K562 (cell line): ENCODE measurements around the gene SIM2. TPM values are rescaled to one million over a fixed set of nuclear protein-coding genes. Genes with fewer than 3 reads are reported as not detected.

Source experiments
- ATAC-seq: fragments of 200-7000 bp; cut with Tn5 transposase; 3 replicates; pipeline ENCODE4 v1.9.1; 2020; ENCODE audit warnings: moderate library complexity
- BruUV-seq: library from RNA; stranded (reverse); fragments of 400-500 nt; replicated peaks from 2 replicates; lab custom pipeline; 2021; lab: Mats Ljungman, UMichigan
- CTCF ChIA-PET: fragments of 300-600 bp; formaldehyde crosslinking; extraction: SDS; loops from one replicate; lab custom pipeline; 2021; ENCODE audit warnings: low intra/inter-chr PET ratio; lab: Yijun Ruan, JAX
- POLR2A ChIA-PET: fragments of 300-600, 350-650 bp; sonication (Branson Sonifier 250); formaldehyde crosslinking; extraction: SDS; loops from one replicate; lab custom pipeline; 2021; ENCODE audit warnings: antibody characterized with exemption, inconsistent platforms; lab: Yijun Ruan, JAX
- DNase-seq, 4 experiments: peaks; one replicate each; pipeline versions ENCODE4 v3.0.0 to v3.0.0-alpha.2; 2011 to 2018; ENCODE audit warnings: low spot score in 3 of 4, mixed read lengths in 3 of 4; ENCODE audit errors: extremely low read depth in 1 of 4
- FAIRE-seq: peaks from 2 replicates; lab custom pipeline; 2011; peaks lifted over from hg19 to GRCh38; lab: Jason Lieb, UNC
- H2AFZ ChIP-seq: 2 replicates; pipeline ENCODE4 v1.6.0; 2011; ENCODE audit warnings: low read depth, low read length, control low read depth, inconsistent platforms
- H3K27ac ChIP-seq: fragments of 200-600 bp; 3 replicates; pipeline ENCODE4 v1.8.0; 2011; ENCODE audit warnings: low read depth, mild to moderate bottlenecking, control low read depth, inconsistent platforms, low read length, moderate library complexity, mixed read lengths; ENCODE audit errors: extremely low read depth
- H3K27me3 ChIP-seq, 2 experiments: fragments of 300-600 bp in 1 of 2; 2 replicates in 1 of 2; 3 replicates in 1 of 2; pipeline versions ENCODE4 v1.6.0 to v1.8.0; 2011; ENCODE audit warnings: inconsistent platforms in 2 of 2, low read length in 2 of 2, mild to moderate bottlenecking in 1 of 2, mixed read lengths in 1 of 2, moderate library complexity in 1 of 2; ENCODE audit not compliant: control insufficient read depth in 2 of 2, insufficient read depth in 2 of 2
- H3K36me3 ChIP-seq: fragments of 300-600 bp; 3 replicates; pipeline ENCODE4 v1.8.0; 2011; ENCODE audit warnings: mild to moderate bottlenecking, low read length, inconsistent platforms; ENCODE audit not compliant: control insufficient read depth, insufficient read depth
- H3K4me1 ChIP-seq, 2 experiments: fragments of 200-600 bp in 1 of 2; replicated peaks in 1 of 2; 2 replicates in 1 of 2; 3 replicates in 1 of 2; pipeline versions ENCODE4 v1.5.1 to v1.8.0; 2011; ENCODE audit warnings: inconsistent platforms in 2 of 2, low read length in 2 of 2, mild to moderate bottlenecking in 1 of 2, mixed read lengths in 1 of 2, moderate library complexity in 1 of 2; ENCODE audit not compliant: control insufficient read depth in 2 of 2, insufficient read depth in 2 of 2
- H3K4me2 ChIP-seq: 2 replicates; pipeline ENCODE4 v1.6.1; 2011; ENCODE audit warnings: low read length, control low read depth, inconsistent platforms, mixed read lengths; ENCODE audit not compliant: insufficient read depth
- H3K4me3 ChIP-seq: fragments of 200-600 bp; sonication (generic), shearing (Covaris generic); 2 replicates; pipeline ENCODE4 v1.5.1; 2016; ENCODE audit warnings: control low read depth, inconsistent platforms
- H3K79me2 ChIP-seq: fragments of 200-600 bp; 3 replicates; pipeline ENCODE4 v1.8.0; 2011; ENCODE audit warnings: low read length, inconsistent platforms; ENCODE audit not compliant: control insufficient read depth, insufficient read depth
- H3K9ac ChIP-seq, 2 experiments: 2 replicates each; pipeline versions ENCODE4 v1.6.0 to v1.6.1; 2011; ENCODE audit warnings: low read depth in 2 of 2, low read length in 2 of 2, control low read depth in 1 of 2, inconsistent platforms in 1 of 2, mild to moderate bottlenecking in 1 of 2, mixed read lengths in 1 of 2; ENCODE audit not compliant: insufficient read depth in 1 of 2
- H3K9me1 ChIP-seq: one replicate; pipeline ENCODE4 v1.6.0; 2011; ENCODE audit warnings: inconsistent platforms, mild to moderate bottlenecking, low read length, moderate library complexity; ENCODE audit not compliant: control insufficient read depth, insufficient read depth
- H3K9me3 ChIP-seq: replicated peaks from 2 replicates; pipeline ENCODE4 v1.5.1; 2011; ENCODE audit warnings: low read depth, low read length, inconsistent platforms; ENCODE audit not compliant: control insufficient read depth, insufficient read depth
- H4K20me1 ChIP-seq: replicated peaks from 2 replicates; pipeline ENCODE4 v1.6.1; 2011; ENCODE audit warnings: low read length, inconsistent platforms, mixed read lengths; ENCODE audit not compliant: control insufficient read depth, insufficient read depth
- BACH1 ChIP-seq: fragments of 200-800 bp; sonication (Bioruptor generic); IDR thresholded peaks from 2 replicates; pipeline ENCODE4 v1.6.1; 2016; ENCODE audit warnings: missing genetic modification characterization, missing compliant biosample characterization
- FOXA3 ChIP-seq, 2 experiments: fragments of 450-650 bp in 1 of 2; sonication (generic) in 1 of 2; formaldehyde crosslinking; IDR thresholded peaks in 1 of 2; conservative IDR thresholded peaks in 1 of 2; 2 replicates each; pipeline versions ENCODE4 v1.4.0 to v1.8.0; 2020 to 2022; ENCODE audit warnings: mild to moderate bottlenecking in 2 of 2, missing genetic modification reagents in 1 of 2
- IRF2 ChIP-seq: sonication (generic); formaldehyde crosslinking; IDR thresholded peaks from 2 replicates; pipeline ENCODE4 v1.8.1; 2022; ENCODE audit warnings: mild to moderate bottlenecking, missing genetic modification reagents
- NFYB ChIP-seq: IDR thresholded peaks from 2 replicates; pipeline ENCODE4 v1.6.1; 2011; ENCODE audit warnings: mild to moderate bottlenecking, moderate library complexity; ENCODE audit not compliant: insufficient read length; ENCODE audit errors: extremely low read depth
- PRPF4 ChIP-seq: fragments of 200-400 bp; formaldehyde crosslinking; IDR thresholded peaks from one replicate; pipeline ENCODE4 v1.6.1; 2017; ENCODE audit warnings: low read length, low read depth, mild to moderate bottlenecking; ENCODE audit not compliant: insufficient read depth, poor library complexity, severe bottlenecking
- RAD21 ChIP-seq, 2 experiments: fragments of 250-450 bp in 1 of 2; fragments of 450-650 bp in 1 of 2; sonication (Bioruptor Pico) in 1 of 2; formaldehyde crosslinking in 1 of 2; IDR thresholded peaks in 1 of 2; conservative IDR thresholded peaks in 1 of 2; 2 replicates each; pipeline versions ENCODE4 v1.4.0 to v1.8.0; 2020 to 2022; ENCODE audit warnings: mild to moderate bottlenecking in 2 of 2, moderate library complexity in 1 of 2
- SETDB1 ChIP-seq: IDR thresholded peaks from one replicate; pipeline ENCODE4 v1.6.1; 2012; ENCODE audit warnings: low read length, control low read depth, inconsistent platforms
- SMC3 ChIP-seq: conservative IDR thresholded peaks from 2 replicates; pipeline ENCODE4 v1.6.1; 2011; ENCODE audit warnings: low read depth, low read length, improper control_type of control experiment; ENCODE audit not compliant: insufficient read depth
- TSHZ1 ChIP-seq: fragments of 250-450 bp; sonication (Bioruptor Pico); IDR thresholded peaks from 2 replicates; pipeline ENCODE4 v1.4.0; 2020; ENCODE audit warnings: mild to moderate bottlenecking, moderate library complexity
- YY1 ChIP-seq, 3 experiments: IDR thresholded peaks; 2 replicates each; pipeline ENCODE4 v1.6.1; 2011; ENCODE audit warnings: low read length in 2 of 3, mild to moderate bottlenecking in 2 of 3, moderate library complexity in 2 of 3, borderline replicate concordance in 1 of 3, control low read depth in 1 of 3, low read depth in 1 of 3; ENCODE audit not compliant: insufficient read depth in 3 of 3, insufficient replicate concordance in 2 of 3, control insufficient read depth in 1 of 3, insufficient read length in 1 of 3; ENCODE audit errors: extremely low read depth in 1 of 3
- ZNF347 ChIP-seq: fragments of 450-650 bp; formaldehyde crosslinking; IDR thresholded peaks from 2 replicates; pipeline ENCODE4 v1.4.0; 2020; ENCODE audit warnings: low read depth, mild to moderate bottlenecking, moderate library complexity
- ZNF395 ChIP-seq: fragments of 200-800 bp; sonication (Bioruptor generic); IDR thresholded peaks from 2 replicates; pipeline ENCODE4 v1.6.1; 2017; ENCODE audit warnings: missing genetic modification characterization, missing compliant biosample characterization
- whole genome bisulfite sequencing: fragments of 100-300 bp; shearing (Covaris generic); methylation state at CpG from one replicate; pipeline ENCODE4 v1.1.6; 2016; ENCODE audit warnings: low coverage, mixed read lengths; ENCODE audit not compliant: insufficient coverage; ENCODE audit errors: missing lambda C conversion rate; 5-methylcytosine and 5-hydroxymethylcytosine counted together
- in situ Hi-C: fragments of 300-500 bp; cut with MboI; formaldehyde crosslinking; loops from 4 replicates; pipeline ENCODE4 v1.15.0; 2018; ENCODE audit warnings: inconsistent platforms, mixed read lengths
- intact Hi-C: fragments of 100-400 bp; cut with micrococcal nuclease; formaldehyde crosslinking; loops from 2 replicates; pipeline ENCODE4 v1.14.2; 2022
- polyA plus RNA-seq, 8 experiments: library from polyadenylated mRNA; depleted of rRNA in 4 of 8; stranded (reverse) in 5 of 8; unstranded in 3 of 8; fragments of >200 nt; fragmentation: Nextera tagmentation in 2 of 8; fragmentation: Illumina TruSeq in 1 of 8; extraction: Ambion mirVana in 2 of 8; extraction: Trizol in 1 of 8; gene quantifications; 2 replicates each; pipeline versions ENCODE4 v1.2.1 to v1.2.3, GENCODE V29; 2011 to 2014; ENCODE audit warnings: inconsistent platforms in 1 of 8, missing spikeins in 1 of 8
- total RNA-seq, 7 experiments: library from RNA; depleted of rRNA in 6 of 7; stranded (reverse); fragments of >200 nt in 6 of 7; fragmentation: Illumina TruSeq in 2 of 7; extraction: Trizol in 2 of 7; gene quantifications; 2 replicates each; pipeline versions ENCODE4 v1.2.1 to v1.2.3, GENCODE V29; 2011 to 2021; ENCODE audit warnings: low replicate concordance in 1 of 7

The SIM2 gene
- total and polyA plus RNA-seq, 9 of the 15 experiments (the other 6 are each of a cell fraction or from before 2014, with no cell fraction given), result 0.07 to 0.11 (median 0.08) TPM; not detected in 6

GRCh38 chr21:36791180-36791579, 92.3 kb downstream of the SIM2 start:
- no peak overlapping the region for H3K27ac ChIP-seq
- H3K9ac ChIP-seq, result no peak overlapping the region
- no peaks in the 10 kb centered on the region for H3K79me2 ChIP-seq
- peaks cover 0 to 6% of the 10 kb centered on the region in 2 experiments; a peak in 2 of 5 replicates for H3K4me1 ChIP-seq
- BruUV-seq, result no TSS peak
- H3K27me3 ChIP-seq, result no peaks in the 10 kb centered on the region
- FAIRE-seq (no peak), ATAC-seq (no peak), DNase-seq (no peak)
- 70% methylated on average over 10 of the region's 10 CpGs for WGBS
- H3K36me3 ChIP-seq, result no peaks in the 10 kb centered on the region
- H3K9me3 ChIP-seq, result no peaks in the 10 kb centered on the region; the same call in 1 of the 2 replicates
- in situ Hi-C loops (no loop called here), intact Hi-C loops (no loop called here)
- H3K9me1 ChIP-seq, result no peaks in the 10 kb centered on the region
- CTCF ChIA-PET, result no interaction called here
- H3K4me3 ChIP-seq, result no peak overlapping the region
- H3K4me2 ChIP-seq, result no peak overlapping the region
- H4K20me1 ChIP-seq, result no peaks in the 10 kb centered on the region
- no peak overlapping the region for H2AFZ ChIP-seq
- POLR2A ChIA-PET, result no interaction called here
- TF ChIP-seq BACH1 (no peak), TSHZ1 (CRISPR knock-in tag) (no peak), YY1 (IDR thresholded peaks at IDR 0.05; ENCODE audit: borderline replicate concordance in 1 of 3, control insufficient read depth in 1 of 3, extremely low read depth in 1 of 3, insufficient read depth in 3 of 3, insufficient read length in 1 of 3, insufficient replicate concordance in 2 of 3, low read depth in 1 of 3, low read length in 2 of 3) (no peak), IRF2 (CRISPR knock-in tag) (no peak), PRPF4 (no peak), RAD21 (CRISPR knock-in tag; conservative IDR thresholded peaks at IDR 0.05 in 1 of 2, IDR thresholded peaks at IDR 0.05 in 1 of 2) (no peak), SETDB1 (no peak), FOXA3 (CRISPR knock-in tag; conservative IDR thresholded peaks at IDR 0.05 in 1 of 2, IDR thresholded peaks at IDR 0.05 in 1 of 2) (no peak), ZNF347 (CRISPR knock-in tag) (no peak), SMC3 (no peak), ZNF395 (CRISPR knock-in tag) (no peak), NFYB (no peak)
